UCSD-AML1 (cell line): Measurements from ENCODE around the gene DNAH9.
"Not testable (repeated sequence)": the region's sequence is repeated elsewhere in the genome, so short reads cannot be mapped to it uniquely, and the experiment has no call there.

Experiments
- DNase-seq: peaks from one replicate; lab custom pipeline; 2025; ENCODE audit not compliant: unreplicated experiment; lab: John Stamatoyannopoulos, UW

The DNAH9 gene

GRCh38 chr17:11969565-11969964 is 371.3 kb downstream of the DNAH9 start:
- no peak for DNase-seq

DNA sequence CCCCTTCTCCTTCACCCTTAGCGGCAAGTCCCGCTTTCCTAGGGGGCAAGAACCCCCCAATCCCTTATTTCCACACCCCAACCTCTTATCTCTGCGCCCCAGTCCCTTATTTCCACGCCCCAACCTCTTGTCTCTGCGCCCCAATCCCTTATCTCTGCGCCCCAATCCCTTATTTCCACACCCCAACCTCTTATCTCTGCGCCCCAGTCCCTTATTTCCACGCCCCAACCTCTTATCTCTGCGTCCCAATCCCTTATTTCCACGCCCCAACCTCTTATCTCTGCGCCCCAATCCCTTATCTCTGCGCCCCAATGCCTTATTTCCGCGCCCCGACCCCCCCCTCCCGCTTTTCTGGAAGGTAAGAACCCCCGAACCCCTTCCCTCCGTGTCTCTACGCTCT is 374.5 kb downstream of the DNAH9 start:
- not testable (repeated sequence) for DNase-seq

- no peak for DNase-seq
Measured at GRCh38 chr17:11979795-11980194, 381.5 kb downstream of the DNAH9 start.

DNA sequence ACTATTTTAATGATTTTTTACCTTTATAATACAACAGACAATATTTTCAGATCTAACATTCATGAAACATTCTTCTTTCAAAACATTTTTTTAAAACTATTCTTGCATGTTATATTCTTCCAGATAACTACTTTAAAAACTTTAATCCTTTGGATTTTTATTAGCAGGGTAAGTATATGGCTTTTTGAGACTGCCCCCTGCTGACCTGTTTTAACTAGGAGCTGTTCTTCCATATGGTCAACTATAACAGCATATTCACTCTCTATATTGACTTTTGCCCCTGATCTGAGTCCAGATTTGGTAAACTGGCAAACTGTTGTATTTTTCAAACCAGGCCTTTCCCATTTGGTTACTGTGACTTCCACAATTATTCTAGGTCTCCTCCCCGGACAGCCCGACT is 382.5 kb downstream of the DNAH9 start:
- no peak for DNase-seq

DNA sequence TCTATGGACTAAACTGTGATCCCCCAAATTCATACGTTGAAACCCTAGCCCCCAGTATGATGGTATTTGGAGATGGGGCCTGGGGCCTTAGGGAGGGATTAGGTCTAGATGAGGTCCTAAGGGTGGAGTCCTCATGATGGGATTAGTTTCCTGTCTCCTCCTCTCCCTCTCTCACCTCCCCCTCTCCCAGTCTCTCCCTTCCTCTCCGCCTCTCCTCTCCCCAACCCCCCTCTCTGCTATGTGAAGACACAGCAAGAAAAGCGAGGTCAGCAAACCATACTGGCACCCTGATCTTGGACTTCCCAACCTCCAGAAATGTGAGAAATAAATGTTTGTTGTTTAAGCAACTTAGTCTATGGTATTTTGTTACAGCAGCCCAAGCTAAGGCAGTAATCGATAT is 383.6 kb downstream of the DNAH9 start:
- DNase-seq: no peak

DNA sequence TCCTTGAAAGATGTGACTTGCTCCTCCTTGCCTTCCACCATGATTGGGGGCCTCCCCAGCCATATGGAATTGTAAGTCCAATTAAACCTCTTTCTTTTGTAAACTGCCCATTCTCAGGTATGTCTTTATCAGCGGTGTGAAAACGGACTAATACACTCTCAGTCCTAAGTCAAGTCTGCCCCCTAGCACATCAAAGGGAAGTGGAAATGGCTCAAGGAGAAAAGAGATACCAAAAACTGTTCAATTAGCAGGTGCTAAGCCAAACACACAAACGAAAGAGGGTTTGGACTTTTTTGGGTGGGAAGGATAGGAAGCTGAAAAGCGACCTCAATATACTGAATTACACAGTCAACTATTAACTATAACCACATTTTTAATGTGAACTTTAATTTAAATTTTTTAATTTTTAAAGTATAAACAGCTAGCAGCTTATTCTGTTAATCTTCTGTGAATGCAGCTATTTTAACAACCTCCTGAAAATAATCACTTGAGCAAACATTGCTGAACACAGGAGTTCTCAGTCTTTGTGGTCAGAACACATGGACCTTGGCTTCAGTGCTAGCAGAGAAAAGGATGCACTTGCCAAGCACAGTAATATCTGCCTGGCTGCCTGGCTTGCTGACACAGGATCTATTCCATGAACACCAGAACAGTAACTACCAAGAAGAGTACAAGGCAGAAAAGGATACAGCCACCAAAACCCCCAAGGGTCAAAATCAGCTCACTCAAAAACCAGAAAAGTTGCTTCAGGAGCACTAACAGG is 388.1 kb downstream of the DNAH9 start:
- no peak for DNase-seq

DNA sequence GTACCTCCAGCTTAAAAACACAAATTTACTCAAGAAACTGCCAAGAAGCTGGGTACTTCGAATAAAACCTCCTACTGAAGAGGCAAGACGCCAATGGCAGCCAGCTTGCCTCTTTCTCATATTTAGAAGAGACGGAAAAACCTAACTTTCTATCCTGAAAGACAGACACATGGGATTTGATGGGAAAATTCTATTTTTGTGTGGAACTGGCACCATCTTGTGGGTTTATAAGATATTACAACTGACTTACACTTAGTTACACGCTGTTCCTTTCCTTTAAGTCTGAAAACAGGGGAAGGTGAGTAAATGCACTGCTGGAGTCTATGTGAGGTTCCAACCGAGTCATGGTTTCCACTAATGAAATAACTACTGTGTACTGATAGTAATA is 388.7 kb downstream of the DNAH9 start:
- no peak for DNase-seq

- no peak for DNase-seq
Measured at GRCh38 chr17:11990363-11990983, 392.2 kb downstream of the DNAH9 start.

GRCh38 chr17:11991461-11991860 is 393.2 kb downstream of the DNAH9 start:
- DNase-seq: no peak

GRCh38 chr17:11996722-11997146 is 398.5 kb downstream of the DNAH9 start:
- DNase-seq: peak; percentile 76

- DNase-seq: peak; percentile 97
Measured at GRCh38 chr17:11997147-11997971, 399.1 kb downstream of the DNAH9 start, which contains the start of gene ZNF18. TSS of gene ZNF18 (minus strand) at chr17:11997475. CDS start at chr17:11992829, 4,646 bp downstream.

GRCh38 chr17:11997972-11998233 is 399.6 kb downstream of the DNAH9 start:
- DNase-seq: no peak

DNA sequence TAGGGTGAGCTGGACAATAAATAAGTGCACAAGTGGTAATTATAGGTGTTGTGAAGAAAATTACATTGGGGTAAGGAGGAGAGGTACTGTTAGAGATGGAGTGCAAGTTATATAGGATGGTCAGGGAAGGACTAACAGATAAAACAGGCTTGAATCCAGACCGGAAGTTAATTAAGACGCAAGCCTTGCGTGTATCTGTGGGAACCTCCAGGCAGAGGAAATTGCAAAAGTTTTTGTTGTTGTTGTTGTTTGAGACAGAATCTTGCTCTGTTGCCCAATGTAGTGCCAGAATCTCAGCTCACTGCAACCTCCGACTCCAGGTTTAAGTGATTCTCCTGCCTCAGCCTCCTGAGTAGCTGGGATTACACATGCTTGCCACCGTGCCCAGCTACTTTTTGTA is 401.4 kb downstream of the DNAH9 start:
- DNase-seq: no peak

GRCh38 chr17:12007466-12007865 is 409.2 kb downstream of the DNAH9 start:
- DNase-seq: no peak
